COR-L47 (cell line): ENCODE results near the gene CBFA2T2.
"Not testable (repeated sequence)": the region's sequence is repeated elsewhere in the genome, so short reads cannot be mapped to it uniquely, and the experiment has no call there.

Experiments
- DNase-seq: peaks from one replicate; lab custom pipeline; 2025; lab: John Stamatoyannopoulos, UW

Gene CBFA2T2

DNA sequence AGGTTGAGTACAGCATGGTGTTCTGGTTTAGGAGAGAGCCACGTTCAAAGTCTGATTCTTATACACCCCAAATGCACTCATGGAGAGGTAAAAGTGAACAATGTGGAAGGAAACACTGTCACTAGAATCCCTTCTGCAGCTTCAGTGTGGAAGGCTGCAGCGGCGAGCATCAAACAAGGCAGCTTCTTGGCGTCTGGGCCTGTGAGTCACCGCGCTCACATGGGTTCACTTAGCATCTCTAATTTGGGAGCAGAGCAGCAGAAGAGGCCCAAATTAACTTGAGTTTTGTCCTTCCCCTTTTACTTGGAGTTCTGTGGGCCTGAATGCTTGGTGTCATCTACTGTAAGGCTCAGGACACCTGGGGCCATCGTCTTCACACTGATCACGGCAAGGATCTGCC lies 207.2 kb downstream of the CBFA2T2 start:
- DNase-seq: no peak

DNA sequence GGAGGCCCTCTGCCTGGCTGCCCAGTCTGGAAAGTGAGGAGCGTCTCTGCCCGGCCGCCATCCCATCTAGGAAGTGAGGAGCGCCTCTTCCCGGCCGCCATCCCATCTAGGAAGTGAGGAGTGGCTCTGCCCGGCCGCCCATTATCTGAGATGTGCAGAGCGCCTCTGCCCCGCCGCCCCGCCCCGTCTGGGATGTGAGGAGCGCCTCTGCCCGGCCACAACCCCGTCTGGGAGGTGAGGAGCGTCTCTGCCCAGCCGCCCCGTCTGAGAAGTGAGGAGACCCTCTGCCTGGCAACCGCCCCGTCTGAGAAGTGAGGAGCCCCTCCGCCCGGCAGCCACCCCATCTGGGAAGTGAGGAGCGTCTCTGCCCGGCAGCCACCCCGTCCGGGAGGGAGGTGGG lies 209.1 kb downstream of the CBFA2T2 start:
- DNase-seq: not testable (repeated sequence)
